ENCODE data around the gene KRT82.

KRT82 gene

GRCh38 chr12:52445876-52446275 is 39.7 kb upstream of the KRT82 start:
- TF ChIP-seq CTCF (IDR thresholded peaks at IDR 0.05; ENCODE audit: control insufficient read depth, extremely low read depth, insufficient read depth): no peak
- H3K4me3 ChIP-seq (ENCODE audit: low read depth, low read length): no peak overlapping the region
- no peak for DNase-seq (ENCODE audit: low read depth)

- H3K4me3 ChIP-seq (ENCODE audit: low read depth, low read length): no peak overlapping the region
- no peak for TF ChIP-seq CTCF (IDR thresholded peaks at IDR 0.05; ENCODE audit: control insufficient read depth, extremely low read depth, insufficient read depth)
- DNase-seq (ENCODE audit: low read depth): no peak
These were observed 38.8 kb upstream of the KRT82 start for GRCh38 chr12:52444647-52445595.

GRCh38 chr12:52443966-52444365 is 37.8 kb upstream of the KRT82 start:
- TF ChIP-seq CTCF (IDR thresholded peaks at IDR 0.05; ENCODE audit: control insufficient read depth, extremely low read depth, insufficient read depth): no peak
- DNase-seq (ENCODE audit: low read depth): no peak
- H3K4me3 ChIP-seq (ENCODE audit: low read depth, low read length): no peak overlapping the region

DNA sequence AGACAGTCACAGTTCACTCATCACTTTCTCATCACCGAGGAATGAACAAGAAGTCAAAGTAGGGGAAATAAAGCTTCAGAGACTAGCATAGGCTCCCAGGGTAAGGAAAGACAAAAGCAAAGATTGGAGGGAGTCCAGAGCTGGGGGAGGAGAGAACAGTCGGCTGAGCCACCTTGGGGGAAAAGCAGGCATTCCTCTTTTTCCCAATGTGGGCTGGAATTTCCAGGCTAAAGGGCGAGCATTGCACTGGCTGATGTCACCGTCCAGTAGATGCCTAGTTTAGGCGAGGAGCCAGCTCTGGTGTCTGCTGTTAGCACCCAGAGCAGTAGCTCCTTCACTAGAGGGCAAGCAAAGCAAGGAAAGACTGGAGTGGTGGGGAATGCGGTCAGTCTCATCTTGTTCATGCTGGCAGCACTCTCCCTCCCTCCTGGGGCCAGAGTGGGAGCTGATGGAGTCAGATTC is 36.5 kb upstream of the KRT82 start:
- no peak for DNase-seq (ENCODE audit: low read depth)
- peak; percentile 11; the same call in 1 of the 2 replicates for TF ChIP-seq CTCF (IDR thresholded peaks at IDR 0.05; ENCODE audit: control insufficient read depth, extremely low read depth, insufficient read depth)
- no peak overlapping the region for H3K4me3 ChIP-seq (ENCODE audit: low read depth, low read length)

DNA sequence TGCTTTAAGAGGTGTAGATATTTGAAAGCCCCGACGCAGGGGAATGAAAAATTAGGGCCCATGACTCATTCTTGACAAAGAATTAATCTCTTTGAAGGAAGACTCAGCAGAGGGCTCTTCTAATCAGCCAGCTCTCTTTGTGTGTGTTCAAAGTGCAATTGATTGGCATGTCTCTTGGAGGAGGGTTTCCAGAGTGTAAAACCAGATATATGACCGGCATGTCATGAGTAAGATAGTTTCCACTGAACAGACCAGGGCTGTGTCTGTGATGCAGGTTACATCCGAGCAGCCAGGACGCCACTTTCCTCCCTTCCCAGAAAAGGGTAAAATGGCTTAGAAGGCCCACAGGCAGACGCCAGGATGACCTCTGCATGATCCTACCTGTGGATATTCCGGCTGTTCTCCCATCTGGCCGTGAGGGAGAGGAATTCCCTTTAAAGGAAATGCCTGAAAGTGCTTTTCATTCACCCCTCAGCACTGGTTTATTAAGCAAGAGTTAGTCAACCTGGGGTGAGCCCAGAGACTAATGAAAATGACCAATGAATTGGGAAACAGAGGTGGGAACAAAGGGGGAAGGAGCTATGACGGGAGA is 35.3 kb upstream of the KRT82 start:
- no peak overlapping the region for H3K4me3 ChIP-seq (ENCODE audit: low read depth, low read length)
- DNase-seq (ENCODE audit: low read depth): no peak
- TF ChIP-seq CTCF (IDR thresholded peaks at IDR 0.05; ENCODE audit: control insufficient read depth, extremely low read depth, insufficient read depth): no peak

DNA sequence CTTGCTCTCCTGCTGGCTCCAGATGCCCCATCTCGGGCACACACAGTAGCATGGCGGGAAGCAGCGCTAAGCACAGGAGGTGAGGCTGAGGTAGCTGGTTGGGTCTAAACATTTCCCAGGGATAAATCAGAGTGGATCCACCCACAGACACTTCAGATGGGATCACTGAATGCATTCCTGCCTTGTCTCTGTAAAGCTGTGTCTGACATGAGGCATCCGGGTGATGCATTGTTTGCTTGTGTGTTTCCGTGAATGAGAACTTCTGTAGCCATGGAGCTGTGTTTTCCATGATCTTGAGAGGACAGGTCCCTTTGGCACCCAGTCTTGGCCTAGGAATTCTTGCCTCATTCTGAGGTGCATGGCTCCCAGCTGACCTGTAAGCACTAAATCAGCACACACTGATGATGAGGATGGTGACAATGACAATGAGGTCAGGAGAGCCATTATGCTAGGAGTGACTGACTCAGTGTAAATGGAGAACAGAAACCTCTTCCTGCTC is 34.7 kb upstream of the KRT82 start:
- H3K4me3 ChIP-seq (ENCODE audit: low read depth, low read length): no peak overlapping the region
- DNase-seq (ENCODE audit: low read depth): no peak
- TF ChIP-seq CTCF (IDR thresholded peaks at IDR 0.05; ENCODE audit: control insufficient read depth, extremely low read depth, insufficient read depth): no peak

All from LNCaP clone FGC (cell line).